ENCODE results near the gene ST14.

Gene ST14

GRCh38 chr11:130213143-130213978 lies 53.8 kb downstream of the ST14 start:
- peak; percentile 93 for TF ChIP-seq CTCF (IDR thresholded peaks at IDR 0.05; ENCODE audit: control insufficient read depth, insufficient read depth, low read depth, low read length, missing control alignments)
- no peak for DNase-seq (ENCODE audit: low read depth)

GRCh38 chr11:130213979-130214281 lies 54.3 kb downstream of the ST14 start:
- no peak for DNase-seq (ENCODE audit: low read depth)
- TF ChIP-seq CTCF (IDR thresholded peaks at IDR 0.05; ENCODE audit: control insufficient read depth, insufficient read depth, low read depth, low read length, missing control alignments) = no peak
- H3K4me3 ChIP-seq (ENCODE audit: control insufficient read depth, low read depth, low read length) = no peak overlapping the region

More at GRCh38 chr11:130213143-130213978, 53.8 kb downstream of the ST14 start:
- no peak overlapping the region for H3K4me3 ChIP-seq (ENCODE audit: control insufficient read depth, low read depth, low read length)

- no peak for TF ChIP-seq CTCF (IDR thresholded peaks at IDR 0.05; ENCODE audit: control insufficient read depth, insufficient read depth, low read depth, low read length, missing control alignments)
Measured at GRCh38 chr11:130214861-130215530, 55.4 kb downstream of the ST14 start.

GRCh38 chr11:130215531-130216220 lies 56.1 kb downstream of the ST14 start:
- no peak for DNase-seq (ENCODE audit: low read depth)
- H3K4me3 ChIP-seq (ENCODE audit: control insufficient read depth, low read depth, low read length) = no peak overlapping the region
- TF ChIP-seq CTCF (IDR thresholded peaks at IDR 0.05; ENCODE audit: control insufficient read depth, insufficient read depth, low read depth, low read length, missing control alignments) = no peak

More at GRCh38 chr11:130214861-130215530, 55.4 kb downstream of the ST14 start:
- H3K4me3 ChIP-seq (ENCODE audit: control insufficient read depth, low read depth, low read length) = no peak overlapping the region
- DNase-seq (ENCODE audit: low read depth) = no peak

GRCh38 chr11:130216221-130216550 lies 56.6 kb downstream of the ST14 start:
- DNase-seq (ENCODE audit: low read depth) = no peak
- TF ChIP-seq CTCF (IDR thresholded peaks at IDR 0.05; ENCODE audit: control insufficient read depth, insufficient read depth, low read depth, low read length, missing control alignments) = no peak
- no peak overlapping the region for H3K4me3 ChIP-seq (ENCODE audit: control insufficient read depth, low read depth, low read length)

GRCh38 chr11:130216591-130217132 lies 57.1 kb downstream of the ST14 start:
- no peak overlapping the region for H3K4me3 ChIP-seq (ENCODE audit: control insufficient read depth, low read depth, low read length)
- DNase-seq (ENCODE audit: low read depth) = no peak
- no peak for TF ChIP-seq CTCF (IDR thresholded peaks at IDR 0.05; ENCODE audit: control insufficient read depth, insufficient read depth, low read depth, low read length, missing control alignments)

Measured in AG09309 (cell line).